Measurements from ENCODE around the gene KRTAP10-1.

KRTAP10-1 gene

DNA sequence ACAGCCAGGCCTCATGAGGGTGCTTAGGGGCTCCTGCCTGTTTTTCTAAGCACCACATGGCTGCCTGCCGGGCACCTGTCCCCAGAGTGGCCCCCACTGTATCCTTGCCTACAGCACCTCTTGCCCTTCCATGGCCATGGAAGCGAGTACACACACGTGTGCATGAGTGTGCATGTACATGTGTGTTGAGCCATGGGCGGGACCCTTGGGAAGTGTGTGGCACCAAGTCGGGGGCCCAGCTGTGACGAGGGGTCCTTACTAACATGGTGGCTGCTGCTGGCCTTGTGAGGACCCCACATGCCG is 25.8 kb downstream of the KRTAP10-1 start:
- no peak overlapping the region for H3K4me3 ChIP-seq (replicated peaks; ENCODE audit: low read depth, low read length)
- DNase-seq (ENCODE audit: extremely low read depth, insufficient read length), result no peak

DNA sequence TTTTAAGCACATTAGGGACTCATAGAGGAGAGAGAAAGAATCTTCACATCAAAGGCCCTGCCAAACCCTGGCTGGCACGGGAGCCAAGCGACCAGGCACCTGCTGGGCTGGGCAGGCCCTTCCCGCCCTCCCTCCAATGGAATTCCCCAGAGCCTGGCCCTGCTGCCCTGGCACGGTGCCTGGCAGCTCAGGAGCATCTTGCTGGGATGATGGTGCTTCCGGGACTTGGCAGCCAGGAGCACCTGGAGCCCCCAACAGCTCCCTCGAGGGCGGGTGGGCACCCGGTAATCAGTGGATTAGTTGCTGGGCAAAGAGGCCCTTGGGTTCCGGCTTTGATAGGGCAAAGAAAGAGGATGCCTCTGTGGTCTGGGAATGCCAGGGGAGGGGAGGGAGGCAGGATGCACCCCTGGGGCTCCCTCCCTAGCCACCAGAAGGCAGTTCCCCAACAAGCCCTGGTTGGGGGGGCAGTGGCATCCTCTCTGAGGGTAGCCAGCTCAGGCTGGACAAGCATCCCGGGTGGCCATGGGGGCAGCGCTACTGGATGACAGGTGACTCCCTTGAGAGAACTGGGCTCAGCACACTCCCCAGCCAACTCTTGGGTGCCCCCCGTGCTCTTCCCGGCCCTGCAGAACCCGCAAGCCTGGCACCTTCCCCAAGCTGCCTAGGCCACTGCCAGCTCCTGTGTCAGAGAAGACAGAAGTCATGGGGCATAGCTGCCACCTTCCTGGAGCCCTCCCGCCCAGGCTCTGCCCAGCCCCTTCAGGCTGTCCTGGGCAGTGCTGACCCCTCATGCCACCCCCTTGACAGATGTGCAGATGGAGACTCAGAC is 26.4 kb downstream of the KRTAP10-1 start:
- no peaks in the 10 kb centered on the region for H3K36me3 ChIP-seq (ENCODE audit: control insufficient read depth, insufficient read depth, low read length)
- no peaks in the 10 kb centered on the region; the same call in 1 of the 2 replicates for H3K27me3 ChIP-seq (replicated peaks; ENCODE audit: control insufficient read depth, insufficient read depth, low read length)
- DNase-seq (ENCODE audit: extremely low read depth, insufficient read length), result no peak
- H3K4me3 ChIP-seq (replicated peaks; ENCODE audit: low read depth, low read length), result no peak overlapping the region
- TF ChIP-seq CTCF (IDR thresholded peaks at IDR 0.05; ENCODE audit: insufficient read depth, low read length, poor library complexity, severe bottlenecking), result no peak

More for the DNA sequence above, 25.8 kb downstream of the KRTAP10-1 start:
- no peaks in the 10 kb centered on the region; the same call in 1 of the 2 replicates for H3K27me3 ChIP-seq (replicated peaks; ENCODE audit: control insufficient read depth, insufficient read depth, low read length)
- TF ChIP-seq CTCF (IDR thresholded peaks at IDR 0.05; ENCODE audit: insufficient read depth, low read length, poor library complexity, severe bottlenecking), result no peak
- H3K36me3 ChIP-seq (ENCODE audit: control insufficient read depth, insufficient read depth, low read length), result no peaks in the 10 kb centered on the region

DNA sequence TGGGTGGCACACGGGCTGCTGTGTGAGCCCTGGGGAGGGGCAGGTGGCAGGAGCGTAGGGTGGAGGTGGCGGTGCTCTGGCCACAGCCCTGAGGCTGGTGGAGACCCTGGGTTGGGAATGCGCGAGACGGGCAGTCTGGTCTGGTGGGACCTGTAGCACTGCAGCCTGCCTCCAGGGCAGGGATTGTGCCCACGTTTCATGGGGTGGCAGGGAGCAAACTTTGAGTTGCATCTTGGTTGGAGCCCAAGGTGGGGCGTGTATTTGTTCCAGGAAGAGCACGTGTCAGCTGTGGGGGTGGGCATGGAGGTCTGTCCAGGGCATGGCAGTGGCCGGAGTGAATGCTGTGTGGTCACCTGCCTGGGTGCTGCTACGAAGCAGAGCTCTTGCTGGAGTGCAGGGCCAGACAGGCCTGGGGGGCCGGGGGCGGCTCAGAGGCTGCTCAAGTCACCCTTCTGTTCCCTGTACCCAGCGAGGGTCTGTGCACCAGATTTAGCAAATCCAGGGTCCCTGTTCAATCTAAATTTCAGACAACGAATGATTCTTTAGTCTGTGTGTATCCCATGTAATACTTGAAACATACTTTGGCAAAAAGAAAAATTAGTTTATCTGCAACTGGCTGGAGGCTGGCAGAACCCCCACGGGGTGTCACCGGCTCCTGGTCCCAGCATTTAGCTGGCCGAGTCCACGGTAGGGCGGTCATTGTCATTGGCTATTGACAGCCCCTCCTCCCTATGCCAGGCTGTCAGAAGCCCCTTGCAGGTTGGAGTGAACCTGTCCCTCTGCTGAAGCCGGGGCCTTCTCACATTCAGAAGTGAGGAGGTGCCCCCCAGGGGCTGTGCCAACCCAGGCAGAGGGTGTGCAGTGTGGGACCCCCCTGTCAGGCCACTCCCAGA is 27.3 kb downstream of the KRTAP10-1 start:
- TF ChIP-seq CTCF (IDR thresholded peaks at IDR 0.05; ENCODE audit: insufficient read depth, low read length, poor library complexity, severe bottlenecking), result no peak
- Histone ChIP-seq H3K4me3 (replicated peaks; ENCODE audit: low read depth, low read length) (no peak overlapping the region), H3K27me3 (replicated peaks; ENCODE audit: control insufficient read depth, insufficient read depth, low read length) (no peaks in the 10 kb centered on the region; the same call in 1 of the 2 replicates), H3K36me3 (ENCODE audit: control insufficient read depth, insufficient read depth, low read length) (no peaks in the 10 kb centered on the region)
- DNase-seq (ENCODE audit: extremely low read depth, insufficient read length), result no peak

- no peak overlapping the region for H3K4me3 ChIP-seq (replicated peaks; ENCODE audit: low read depth, low read length)
- DNase-seq (ENCODE audit: extremely low read depth, insufficient read length), result no peak
- H3K27me3 ChIP-seq (replicated peaks; ENCODE audit: control insufficient read depth, insufficient read depth, low read length), result no peaks in the 10 kb centered on the region; the same call in 1 of the 2 replicates
- TF ChIP-seq CTCF (IDR thresholded peaks at IDR 0.05; ENCODE audit: insufficient read depth, low read length, poor library complexity, severe bottlenecking), result no peak
- H3K36me3 ChIP-seq (ENCODE audit: control insufficient read depth, insufficient read depth, low read length), result no peaks in the 10 kb centered on the region
Observed at GRCh38 chr21:44511938-44512275, 28.1 kb downstream of the KRTAP10-1 start.

- DNase-seq (ENCODE audit: extremely low read depth, insufficient read length), result no peak
- no peak for TF ChIP-seq CTCF (IDR thresholded peaks at IDR 0.05; ENCODE audit: insufficient read depth, low read length, poor library complexity, severe bottlenecking)
- Histone ChIP-seq H3K27me3 (replicated peaks; ENCODE audit: control insufficient read depth, insufficient read depth, low read length) (no peaks in the 10 kb centered on the region; the same call in 1 of the 2 replicates), H3K4me3 (replicated peaks; ENCODE audit: low read depth, low read length) (no peak overlapping the region), H3K36me3 (ENCODE audit: control insufficient read depth, insufficient read depth, low read length) (no peaks in the 10 kb centered on the region)
Observed at GRCh38 chr21:44511219-44511937, 28.6 kb downstream of the KRTAP10-1 start.

Data from GM06990 (cell line).